GM12891 (cell line): ENCODE measurements around the gene LEAP2.

Experiments
- PAX5 ChIP-seq: IDR thresholded peaks from 2 replicates; pipeline ENCODE4 v1.6.1; 2011; ENCODE audit warnings: low read length, moderate library complexity, mild to moderate bottlenecking; ENCODE audit not compliant: insufficient read depth, severe bottlenecking
- POLR2A ChIP-seq: IDR thresholded peaks from 2 replicates; pipeline ENCODE4 v1.6.1; 2011; ENCODE audit warnings: low read depth, low read length, control low read depth
- POLR2AphosphoS5 ChIP-seq: IDR thresholded peaks from 2 replicates; pipeline ENCODE4 v1.6.1; 2011; ENCODE audit warnings: low read depth, low read length, control low read depth
- POU2F2 ChIP-seq: IDR thresholded peaks from 2 replicates; pipeline ENCODE4 v1.6.1; 2011; ENCODE audit warnings: low read depth, mild to moderate bottlenecking, control low read depth, low read length, moderate library complexity
- SPI1 ChIP-seq: IDR thresholded peaks from 2 replicates; pipeline ENCODE4 v1.6.1; 2011; ENCODE audit warnings: low read depth, low read length, control low read depth
- TAF1 ChIP-seq: IDR thresholded peaks from 2 replicates; pipeline ENCODE4 v1.6.1; 2011; ENCODE audit warnings: low read depth, low read length, control low read depth

DNA sequence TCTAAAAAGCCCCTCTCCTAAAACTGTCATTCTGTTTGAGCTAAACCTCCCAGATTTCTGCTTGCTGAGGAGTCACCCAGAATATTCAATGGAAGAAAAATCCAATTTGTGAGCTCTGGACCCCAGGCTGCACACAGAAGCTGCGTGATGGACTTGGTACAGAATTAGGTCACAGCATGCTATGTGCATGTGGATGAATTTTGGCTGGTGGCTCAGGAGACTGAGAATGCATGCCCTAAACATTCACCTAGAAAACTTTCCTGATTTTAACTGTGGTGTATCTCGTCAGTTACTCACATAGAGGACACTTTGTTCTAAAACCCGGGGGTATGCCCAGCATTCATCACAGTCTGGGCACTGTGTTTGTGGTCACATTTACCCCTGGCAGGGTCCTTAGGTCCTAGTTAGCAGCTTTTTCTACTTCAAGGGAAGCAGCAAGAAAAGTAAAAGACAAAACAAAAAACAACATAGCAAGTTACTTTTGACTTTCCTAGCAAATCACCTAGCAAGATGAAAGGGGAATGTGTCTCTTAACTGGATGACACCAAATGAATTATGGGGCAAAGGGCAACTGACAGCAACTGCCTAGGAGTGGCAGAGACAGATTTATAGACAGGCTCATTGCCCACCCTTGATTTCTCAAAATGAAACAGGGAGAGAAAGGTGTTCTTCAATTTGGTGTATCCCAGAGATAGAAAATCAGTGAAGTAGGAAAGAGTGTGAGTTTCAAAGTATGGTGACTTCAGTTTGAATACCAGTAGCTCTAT lies 34.8 kb upstream of the LEAP2 start:
- no peak for TF ChIP-seq POLR2A
- no peak for TF ChIP-seq POLR2AphosphoS5
- TF ChIP-seq TAF1 = no peak
- TF ChIP-seq PAX5 = no peak
- TF ChIP-seq POU2F2 = no peak
- TF ChIP-seq SPI1 = no peak
